ENCODE measurements around the gene IFNA21.
"Not testable (repeated sequence)": the region's sequence is repeated elsewhere in the genome, so short reads cannot be mapped to it uniquely, and the experiment has no call there.

The IFNA21 gene

GRCh38 chr9:21137020-21137419 lies 29.4 kb downstream of the IFNA21 start:
- DNase-seq, result no peak

- DNase-seq, result no peak
These were observed 30.7 kb downstream of the IFNA21 start for GRCh38 chr9:21135736-21136135.

- not testable (repeated sequence) for DNase-seq
These were observed 38.3 kb downstream of the IFNA21 start for GRCh38 chr9:21128186-21128585.

GRCh38 chr9:21121595-21122251 lies 44.7 kb downstream of the IFNA21 start:
- no peak for DNase-seq

- DNase-seq, result no peak
These were observed 45.4 kb downstream of the IFNA21 start for GRCh38 chr9:21121079-21121478.

- no peak for DNase-seq
These were observed 47.2 kb downstream of the IFNA21 start for GRCh38 chr9:21119093-21119770.

All from fibroblast of skin of right biceps (primary cell).